ENCODE results near the gene WSCD1. TPM values are rescaled to one million over a fixed set of nuclear protein-coding genes. Genes with fewer than 3 reads are reported as not detected.

Gene WSCD1
- total RNA-seq, 1 experiment from 2014 or later: 45.7 TPM

DNA sequence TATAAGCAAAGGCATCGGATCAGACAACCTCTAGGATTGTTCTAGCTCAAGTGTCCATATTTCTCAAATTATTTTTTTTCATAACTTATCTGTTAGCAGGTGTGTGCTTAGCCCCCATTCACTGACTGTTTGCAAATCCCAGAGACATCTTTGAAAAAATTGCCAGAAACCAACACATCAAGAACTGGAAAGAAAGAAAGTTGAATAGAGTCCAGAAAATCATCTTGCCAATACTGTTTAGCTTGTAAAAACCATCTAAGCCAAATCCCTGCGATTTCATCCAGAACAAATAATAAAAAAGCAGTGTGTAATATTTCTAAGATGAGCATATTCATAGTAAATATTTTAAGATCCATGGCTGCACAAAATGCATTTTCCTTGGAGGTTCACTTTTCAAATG, 64.5 kb downstream of the WSCD1 start:
- DNase-seq (ENCODE audit: low read depth): no peak
- in situ Hi-C loops (cut with HindIII; ENCODE audit: low pct_unique_long_range_greater_than_20kb, low sequenced_read_pairs): no loop called here

DNA sequence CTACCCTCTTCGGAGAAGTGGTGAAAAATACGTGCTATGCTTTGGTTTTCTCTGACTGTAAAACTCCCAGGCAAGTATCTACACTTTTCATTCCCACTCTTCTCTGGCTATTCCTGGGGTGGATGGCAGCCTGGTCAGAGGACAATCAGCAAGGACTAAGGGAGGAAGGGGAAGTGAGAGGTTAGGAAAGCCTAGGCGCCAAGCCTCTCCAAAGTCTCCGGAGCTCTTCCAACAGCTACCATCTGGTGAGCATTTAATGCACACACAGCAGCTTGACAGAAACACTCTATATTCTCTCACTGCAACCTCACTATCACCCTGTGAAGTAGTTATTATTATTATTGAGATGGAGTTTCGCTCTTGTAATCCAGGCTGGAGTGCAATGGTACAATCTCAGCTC, 65.1 kb downstream of the WSCD1 start:
- no peak for DNase-seq (ENCODE audit: low read depth)
- in situ Hi-C loops (cut with HindIII; ENCODE audit: low pct_unique_long_range_greater_than_20kb, low sequenced_read_pairs): no loop called here

DNA sequence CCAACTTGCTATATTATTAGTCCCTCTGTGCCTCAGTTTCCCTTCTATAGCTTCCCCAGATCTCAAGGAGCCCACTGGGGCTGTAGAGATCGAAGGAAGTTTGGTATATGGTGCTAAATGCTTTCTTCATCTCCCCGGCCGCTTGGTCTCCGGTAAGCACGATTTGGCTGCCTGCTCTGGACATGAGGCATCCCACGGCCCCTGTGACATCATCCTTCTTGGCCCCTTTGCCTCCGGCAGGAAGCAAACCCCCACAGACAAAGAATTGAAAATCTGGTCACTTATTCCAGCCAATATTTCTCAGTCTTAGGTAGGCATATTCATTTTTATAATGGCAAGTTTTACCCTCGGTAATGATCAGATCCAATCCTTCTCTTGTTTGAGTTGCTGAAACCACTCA, 65.8 kb downstream of the WSCD1 start:
- in situ Hi-C loops (cut with HindIII; ENCODE audit: low pct_unique_long_range_greater_than_20kb, low sequenced_read_pairs): no loop called here
- no peak for DNase-seq (ENCODE audit: low read depth)

DNA sequence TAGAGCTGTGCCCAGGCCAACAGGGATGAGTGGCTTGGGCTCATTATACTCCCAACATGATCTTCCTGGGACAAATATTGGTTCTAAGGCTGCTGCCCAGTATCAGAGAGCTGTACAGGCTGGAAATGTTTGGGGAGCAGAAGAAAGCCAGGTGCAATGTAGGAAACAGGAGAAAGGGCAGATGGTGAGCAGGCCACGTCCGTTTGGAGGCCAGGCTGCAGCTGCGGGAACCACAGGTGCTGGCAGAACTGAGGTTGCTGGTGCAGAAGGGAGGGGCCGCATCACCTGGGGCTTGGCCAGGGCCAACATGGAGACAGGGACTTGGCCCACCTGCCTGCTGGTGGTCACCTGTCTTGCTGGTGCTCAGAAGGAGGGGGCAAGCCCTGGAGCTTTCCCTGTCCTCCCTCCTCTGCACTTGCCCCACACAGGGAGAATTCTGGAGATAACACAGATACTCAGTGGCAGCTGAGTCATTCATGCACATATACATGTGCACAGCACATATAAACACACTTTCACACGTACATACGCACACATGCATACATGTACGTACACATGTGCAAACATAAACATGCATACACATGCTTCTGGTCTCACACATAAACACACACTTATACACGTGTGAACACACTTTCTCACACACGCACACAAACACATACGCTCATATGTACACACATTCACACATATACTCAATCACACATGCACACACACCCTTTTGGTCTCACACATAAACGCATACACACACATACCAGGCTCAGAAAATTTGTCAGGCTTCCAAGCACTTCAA, 67.7 kb downstream of the WSCD1 start:
- in situ Hi-C loops (cut with HindIII; ENCODE audit: low pct_unique_long_range_greater_than_20kb, low sequenced_read_pairs): no loop called here
- no peak for DNase-seq (ENCODE audit: low read depth)

DNA sequence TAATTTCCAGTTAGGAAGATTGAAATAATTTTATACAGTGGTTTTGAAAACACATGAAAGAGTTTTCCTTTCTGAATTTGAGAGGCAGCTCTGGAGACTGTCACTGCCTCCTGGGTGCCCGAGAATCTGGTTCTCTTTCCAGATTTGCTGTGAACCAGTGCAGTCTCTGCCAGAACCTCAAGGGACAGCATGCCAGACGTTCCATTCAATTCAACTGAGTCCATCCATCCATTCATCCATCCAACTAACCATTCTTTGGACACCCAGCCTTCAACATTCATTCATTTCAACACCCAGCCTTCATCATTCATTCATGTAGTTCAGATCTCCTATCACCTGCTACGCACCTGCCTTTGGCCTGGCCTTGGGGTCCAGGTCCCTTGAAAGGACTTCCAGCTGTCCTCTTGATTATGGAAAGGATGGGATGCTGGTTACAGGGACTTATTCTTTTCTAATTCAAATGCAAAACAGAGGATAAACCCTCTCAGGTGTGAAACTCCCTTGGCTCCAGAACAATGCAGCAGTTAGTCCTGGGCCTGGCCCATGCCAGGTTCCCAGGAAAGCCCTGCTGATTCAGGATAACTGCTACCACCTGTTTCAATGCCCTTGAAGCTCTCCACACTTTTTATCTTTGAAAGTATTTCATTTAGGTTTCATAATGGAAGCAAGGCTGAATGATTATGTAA, 68.7 kb downstream of the WSCD1 start:
- in situ Hi-C loops (cut with HindIII; ENCODE audit: low pct_unique_long_range_greater_than_20kb, low sequenced_read_pairs): no loop called here
- DNase-seq (ENCODE audit: low read depth): no peak

DNA sequence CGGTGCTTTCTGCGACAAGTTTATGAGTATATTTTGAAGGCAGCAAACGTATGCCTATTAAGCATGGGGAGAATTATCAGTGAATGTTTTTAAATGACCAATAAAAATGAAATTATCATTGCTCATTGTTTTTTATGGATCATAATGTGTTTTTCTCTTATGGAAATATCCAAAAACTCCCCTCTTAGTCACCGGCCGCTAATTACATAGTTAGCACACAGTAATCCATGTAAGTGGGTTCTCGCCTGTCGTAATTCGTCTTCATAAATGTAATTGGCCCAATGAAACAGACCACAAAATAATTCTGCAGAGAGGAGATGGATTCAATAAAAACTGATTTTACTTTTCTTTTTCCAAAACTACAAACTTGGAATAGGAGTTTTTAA, 69.3 kb downstream of the WSCD1 start:
- DNase-seq (ENCODE audit: low read depth): no peak
- in situ Hi-C loops (cut with HindIII; ENCODE audit: low pct_unique_long_range_greater_than_20kb, low sequenced_read_pairs): no loop called here

DNA sequence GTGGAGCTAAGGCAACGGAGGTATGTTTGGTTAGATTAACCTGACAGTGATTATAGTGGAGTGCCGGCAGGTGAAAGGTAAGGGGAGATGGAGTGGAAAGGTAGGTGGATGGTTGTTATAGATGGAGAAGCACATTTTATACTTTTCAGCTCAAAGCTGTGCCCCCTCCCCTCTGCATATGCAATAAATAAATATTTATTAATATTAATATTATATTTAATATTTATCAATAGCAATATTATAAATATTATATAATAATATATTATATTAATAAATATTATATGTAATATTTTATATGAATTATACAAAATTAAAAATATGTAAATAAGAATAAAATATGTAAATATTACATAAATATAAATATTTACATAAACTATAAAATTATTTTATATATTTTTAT, 70.0 kb downstream of the WSCD1 start:
- in situ Hi-C loops (cut with HindIII; ENCODE audit: low pct_unique_long_range_greater_than_20kb, low sequenced_read_pairs): no loop called here
- no peak for DNase-seq (ENCODE audit: low read depth)

DNA sequence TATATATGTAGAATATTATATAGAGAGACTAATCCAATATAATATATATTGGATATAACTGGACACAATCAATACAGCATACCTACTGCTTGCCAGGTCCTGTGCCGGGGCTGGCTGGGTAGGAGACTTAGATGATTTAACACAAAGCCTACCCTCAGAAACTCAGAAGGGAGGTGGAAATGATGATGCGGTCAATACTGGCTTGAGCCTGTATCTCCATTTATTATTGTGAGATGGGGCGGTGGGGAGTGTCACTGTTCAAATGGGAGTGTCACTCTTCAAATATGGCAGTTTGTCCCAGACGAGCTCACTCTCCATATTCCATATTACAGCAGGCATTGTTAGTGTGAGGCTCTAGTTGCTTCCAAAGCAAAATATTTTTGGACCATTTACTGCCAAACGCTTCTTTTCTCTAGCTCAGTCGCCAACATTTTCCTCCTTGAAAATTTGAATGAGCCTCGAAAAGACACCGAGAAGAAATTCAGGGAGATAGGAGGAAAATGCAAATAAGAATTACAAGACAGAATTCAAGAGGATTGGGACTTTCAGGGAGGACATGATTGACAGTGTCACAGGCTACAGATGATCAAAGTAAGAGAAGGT, 70.7 kb downstream of the WSCD1 start:
- in situ Hi-C loops (cut with HindIII; ENCODE audit: low pct_unique_long_range_greater_than_20kb, low sequenced_read_pairs): no loop called here
- no peak for DNase-seq (ENCODE audit: low read depth)

DNA sequence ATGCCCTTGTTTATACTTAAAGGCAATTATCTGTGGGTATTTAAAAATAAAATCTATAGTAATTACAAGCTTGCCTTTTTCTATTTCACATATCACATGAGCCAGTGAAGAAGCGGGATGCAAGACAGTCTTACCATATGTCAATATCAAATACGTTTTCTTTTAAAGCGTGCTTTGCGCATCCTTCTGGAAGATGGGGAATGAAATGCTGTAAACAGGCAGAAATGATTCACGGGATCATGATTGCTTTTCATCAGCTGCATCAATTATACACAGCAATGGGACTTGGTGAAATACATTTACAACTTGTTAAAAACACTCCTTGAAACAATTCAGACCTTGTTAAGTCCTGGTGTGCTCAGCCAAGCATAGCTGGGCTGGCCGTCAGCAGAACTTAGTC, 72.5 kb downstream of the WSCD1 start:
- in situ Hi-C loops (cut with HindIII; ENCODE audit: low pct_unique_long_range_greater_than_20kb, low sequenced_read_pairs): no loop called here
- DNase-seq (ENCODE audit: low read depth): no peak

DNA sequence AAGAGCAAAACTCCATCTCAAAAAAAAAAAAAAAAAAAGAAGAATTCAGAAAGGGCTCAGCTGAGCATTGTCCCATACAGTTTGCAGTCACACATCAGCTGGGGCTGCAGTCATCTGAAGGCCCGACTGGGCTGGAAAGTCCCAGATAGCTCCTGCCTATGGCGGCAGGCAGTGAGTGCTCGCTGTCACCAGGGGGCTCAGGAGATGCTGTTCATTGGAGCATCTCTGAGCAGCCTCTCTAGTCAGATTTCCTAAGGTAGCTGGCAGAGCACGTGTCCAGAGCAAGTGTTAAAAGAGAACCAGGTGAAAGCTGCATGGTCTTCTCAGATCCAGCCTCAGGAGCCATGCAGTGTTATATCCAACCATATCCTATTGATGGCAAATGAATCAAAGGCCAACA, 75.8 kb downstream of the WSCD1 start:
- in situ Hi-C loops (cut with HindIII; ENCODE audit: low pct_unique_long_range_greater_than_20kb, low sequenced_read_pairs): no loop called here
- DNase-seq (ENCODE audit: low read depth): no peak

DNA sequence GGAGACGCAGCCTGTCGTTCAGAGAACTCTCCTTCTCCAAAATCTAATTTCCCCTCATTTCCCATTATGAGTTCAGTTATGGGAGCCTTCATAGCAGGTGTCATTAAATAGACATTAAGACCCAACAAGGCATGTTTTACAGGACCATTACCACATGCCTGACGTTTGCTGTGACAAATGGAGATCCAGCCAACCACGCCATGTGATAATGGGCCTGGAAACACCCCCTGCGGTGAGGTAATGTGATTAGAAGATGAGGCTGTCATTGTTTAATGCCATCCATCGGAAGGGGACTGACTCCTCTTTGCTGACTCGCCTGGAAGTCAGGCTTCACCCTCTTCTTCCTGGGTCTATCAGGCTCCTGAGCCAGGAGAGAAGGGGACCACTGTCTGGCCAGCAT, 76.9 kb downstream of the WSCD1 start:
- in situ Hi-C loops (cut with HindIII; ENCODE audit: low pct_unique_long_range_greater_than_20kb, low sequenced_read_pairs): no loop called here
- no peak for DNase-seq (ENCODE audit: low read depth)

DNA sequence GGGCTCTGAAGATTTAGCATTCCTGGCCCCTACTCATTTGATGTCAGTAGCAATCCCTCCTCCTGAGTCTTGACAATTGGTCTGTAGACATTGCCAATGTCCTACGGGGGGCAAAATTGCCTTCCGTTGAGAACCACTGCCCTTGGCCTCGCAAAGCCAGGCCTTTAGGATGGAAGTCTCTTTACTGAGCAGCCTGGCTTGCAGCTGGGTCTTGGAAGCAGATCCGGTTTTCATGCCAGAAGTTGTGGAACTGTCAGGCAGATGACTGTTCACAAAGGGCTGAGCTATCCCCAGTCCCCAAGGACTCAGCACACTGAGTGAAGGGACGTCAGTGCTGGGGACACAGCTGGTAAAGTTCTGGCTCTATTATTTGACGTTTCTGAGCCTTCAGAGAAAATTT, 83.2 kb downstream of the WSCD1 start:
- in situ Hi-C loops (cut with HindIII; ENCODE audit: low pct_unique_long_range_greater_than_20kb, low sequenced_read_pairs): no loop called here
- no peak for DNase-seq (ENCODE audit: low read depth)

DNA sequence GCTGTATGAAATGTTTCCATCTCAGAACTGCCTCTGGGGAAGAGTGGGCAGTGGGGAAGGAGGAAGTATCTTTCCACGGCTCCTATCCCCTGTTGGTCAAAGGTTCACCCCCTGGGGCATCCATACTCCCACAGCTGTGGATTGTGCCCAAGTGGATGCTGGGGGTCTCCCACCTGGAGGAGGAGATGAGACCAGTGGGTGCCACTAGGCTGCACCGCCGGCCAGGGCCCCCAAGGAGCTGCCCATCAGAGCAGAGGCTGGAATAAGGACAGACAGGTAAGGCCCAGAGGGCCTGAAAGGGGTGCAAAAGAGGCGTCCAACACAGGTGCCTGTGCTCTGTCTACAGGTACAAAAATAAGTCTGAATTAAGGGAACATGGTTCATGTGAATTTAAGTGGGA, 87.5 kb downstream of the WSCD1 start:
- no peak for DNase-seq (ENCODE audit: low read depth)
- in situ Hi-C loops (cut with HindIII; ENCODE audit: low pct_unique_long_range_greater_than_20kb, low sequenced_read_pairs): no loop called here

DNA sequence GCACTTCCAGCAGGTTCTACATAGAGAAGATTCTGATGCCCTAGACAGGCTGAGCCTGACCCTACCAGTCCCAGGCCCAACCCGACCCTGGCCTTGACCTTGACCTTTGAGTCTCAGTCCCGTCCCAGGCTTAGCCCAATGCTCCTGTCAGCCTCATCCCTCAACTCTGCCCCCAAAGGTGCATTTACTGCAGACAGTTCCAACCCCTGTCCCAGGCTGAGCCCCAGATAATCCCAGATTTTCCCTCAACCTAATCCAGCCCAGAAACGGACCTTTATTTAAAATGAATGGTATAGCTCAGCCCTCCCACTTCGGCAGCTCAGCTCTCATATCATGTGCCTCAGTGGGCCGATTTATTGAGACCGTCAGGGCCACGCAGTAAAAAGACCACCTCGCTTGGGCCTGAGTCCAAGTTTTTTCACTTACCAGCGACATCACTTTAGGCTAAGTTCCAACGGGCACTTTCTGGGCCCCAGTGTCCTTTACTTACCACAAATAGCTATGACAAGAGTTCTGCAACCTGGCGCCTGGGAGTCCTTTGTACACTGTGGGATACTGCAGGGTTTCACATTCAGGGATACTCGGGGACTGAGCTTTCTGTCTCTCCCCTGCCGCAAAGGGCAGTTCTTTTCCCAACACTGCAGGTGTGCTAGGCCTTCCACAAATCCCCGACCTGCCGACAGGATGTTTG, 89.5 kb downstream of the WSCD1 start:
- in situ Hi-C loops (cut with HindIII; ENCODE audit: low pct_unique_long_range_greater_than_20kb, low sequenced_read_pairs): no loop called here
- DNase-seq (ENCODE audit: low read depth): no peak

DNA sequence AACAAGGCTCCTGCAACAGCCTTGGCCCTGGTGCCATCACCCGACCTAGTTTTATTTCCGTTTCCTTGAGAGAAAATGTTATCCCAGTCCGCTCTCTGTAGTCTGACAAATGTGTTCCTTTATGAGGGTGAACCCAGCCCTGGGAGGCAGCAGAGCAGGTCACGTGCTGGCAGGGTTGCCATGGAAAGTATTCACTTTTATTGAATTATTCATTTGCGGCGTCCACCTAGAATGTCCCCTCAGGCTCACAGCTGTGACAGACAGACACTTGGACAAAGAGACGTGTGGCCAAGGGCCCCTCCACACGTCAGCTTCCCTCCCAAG, 90.0 kb downstream of the WSCD1 start:
- in situ Hi-C loops (cut with HindIII; ENCODE audit: low pct_unique_long_range_greater_than_20kb, low sequenced_read_pairs): no loop called here
- DNase-seq (ENCODE audit: low read depth): no peak

DNA sequence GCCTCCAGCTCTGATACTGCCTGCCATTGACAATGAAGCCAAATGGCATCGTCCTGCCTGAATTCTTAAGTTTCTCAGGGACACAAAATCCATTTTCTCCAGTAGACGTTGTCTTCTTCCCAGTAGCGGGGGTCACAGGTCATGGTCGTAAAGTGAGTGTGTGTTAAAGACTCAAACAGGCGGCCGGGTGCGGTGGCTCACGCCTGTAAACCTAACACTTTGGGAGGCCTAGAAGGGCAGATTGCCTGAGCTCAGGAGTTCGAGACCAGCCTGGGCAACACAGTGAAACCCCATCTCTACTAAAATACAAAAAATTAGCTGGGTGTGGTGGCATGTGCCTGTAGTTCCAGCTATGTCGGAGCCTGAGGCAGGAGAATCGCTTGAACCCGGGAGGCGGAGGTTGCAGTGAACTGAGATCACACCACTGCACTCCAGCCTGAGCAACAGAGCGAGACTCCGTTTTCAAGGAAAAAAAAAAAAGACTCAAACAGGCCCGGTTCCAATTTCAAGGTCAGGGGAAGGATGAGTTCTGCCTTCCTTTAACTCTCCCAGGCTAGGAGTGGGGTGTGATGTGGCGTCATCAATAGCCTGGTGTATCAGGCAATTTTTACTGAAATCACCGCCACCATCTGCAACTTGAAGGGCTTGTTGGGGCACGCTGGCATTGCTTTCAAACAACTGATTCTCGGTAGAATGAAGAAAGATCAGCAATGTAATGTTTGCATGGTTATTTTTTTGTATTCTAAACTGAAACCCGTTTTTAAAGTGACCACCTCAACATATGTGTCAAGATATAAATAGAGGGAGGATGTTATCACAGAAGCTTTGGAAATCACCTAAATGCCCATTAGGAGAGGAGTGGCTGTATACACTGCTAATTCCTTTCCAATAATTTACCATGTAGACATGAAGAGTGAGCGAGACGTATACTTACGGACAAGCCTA, 91.0 kb downstream of the WSCD1 start:
- in situ Hi-C loops (cut with HindIII; ENCODE audit: low pct_unique_long_range_greater_than_20kb, low sequenced_read_pairs): no loop called here
- no peak for DNase-seq (ENCODE audit: low read depth)

DNA sequence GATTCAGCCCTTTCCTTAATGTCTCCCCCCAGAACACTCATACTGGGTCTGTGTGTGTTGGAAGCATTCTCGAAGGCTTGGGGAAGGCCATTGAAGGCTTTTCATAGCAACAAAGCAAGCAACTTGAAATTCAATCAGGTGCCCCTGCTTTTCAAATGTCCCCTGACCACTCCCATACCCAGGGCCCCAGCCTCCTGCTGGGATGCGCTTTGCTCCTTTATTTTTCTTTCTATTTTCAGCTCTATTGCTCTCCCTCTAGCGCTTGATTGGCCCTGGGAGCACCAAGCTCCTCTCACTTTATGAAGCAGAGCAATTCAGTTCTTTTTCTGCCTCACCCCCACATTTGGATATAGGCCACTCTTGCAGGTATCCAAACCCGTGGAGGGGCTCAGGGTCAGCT, 92.0 kb downstream of the WSCD1 start:
- in situ Hi-C loops (cut with HindIII; ENCODE audit: low pct_unique_long_range_greater_than_20kb, low sequenced_read_pairs): no loop called here

DNA sequence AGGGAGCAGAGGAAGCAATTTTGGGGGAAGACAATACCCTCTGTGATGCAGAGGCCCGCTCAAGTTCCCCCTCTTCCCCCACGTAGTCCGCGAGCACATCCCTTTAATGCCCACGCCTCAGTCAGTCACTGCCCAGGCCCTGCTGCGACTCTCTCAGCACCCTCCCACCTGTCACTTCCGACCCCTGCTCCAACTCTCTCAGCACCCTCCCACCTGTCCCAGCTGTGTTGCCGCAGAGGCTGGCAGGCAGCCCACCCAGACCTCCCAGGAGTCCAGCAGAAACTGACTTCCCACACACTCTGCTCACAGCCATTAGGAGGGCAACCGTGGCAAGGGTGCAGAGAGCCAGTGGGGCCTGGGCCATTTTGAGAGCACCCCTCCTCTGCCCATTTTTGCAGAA, 92.7 kb downstream of the WSCD1 start:
- no peak for DNase-seq (ENCODE audit: low read depth)
- in situ Hi-C loops (cut with HindIII; ENCODE audit: low pct_unique_long_range_greater_than_20kb, low sequenced_read_pairs): no loop called here

More for the DNA sequence above, 92.0 kb downstream of the WSCD1 start:
- DNase-seq (ENCODE audit: low read depth): no peak
